KMS-11 (cell line): ENCODE results near the gene CHID1.

Experiments used
- H2AFZ ChIP-seq: fragments of 200-600 bp; sonication (generic); 2 replicates; pipeline ENCODE4 v1.6.1; 2016; ENCODE audit warnings: antibody characterized with exemption, mixed run types, low read depth
- H3K27ac ChIP-seq: fragments of 200-600 bp; sonication (generic); 2 replicates; pipeline ENCODE4 v1.6.1; 2016; ENCODE audit warnings: mild to moderate bottlenecking, mixed run types
- H3K27me3 ChIP-seq: fragments of 200-600 bp; sonication (generic); 2 replicates; pipeline ENCODE4 v1.6.1; 2017; ENCODE audit warnings: mild to moderate bottlenecking, low read depth, mixed run types, moderate library complexity; ENCODE audit not compliant: insufficient read depth
- H3K36me3 ChIP-seq: fragments of 200-600 bp; sonication (generic); 2 replicates; pipeline ENCODE4 v1.6.1; 2017; ENCODE audit warnings: mild to moderate bottlenecking, mixed run types; ENCODE audit not compliant: insufficient read depth
- H3K4me1 ChIP-seq: fragments of 200-600 bp; sonication (generic); 2 replicates; pipeline ENCODE4 v1.6.1; 2016; ENCODE audit warnings: mild to moderate bottlenecking, low read depth, mixed run types; ENCODE audit not compliant: poor library complexity, severe bottlenecking
- H3K4me2 ChIP-seq: fragments of 200-600 bp; sonication (generic); 2 replicates; pipeline ENCODE4 v1.7.0; 2016; ENCODE audit warnings: mild to moderate bottlenecking, mixed run types
- H3K4me3 ChIP-seq: fragments of 200-600 bp; sonication (generic); IDR thresholded peaks from 2 replicates; pipeline ENCODE4 v1.6.1; 2017; ENCODE audit warnings: low read depth, low read length, mixed read lengths; ENCODE audit not compliant: insufficient read depth
- H3K79me2 ChIP-seq: fragments of 200-600 bp; sonication (generic); 2 replicates; pipeline ENCODE4 v1.6.1; 2016; ENCODE audit warnings: low read depth, mixed run types; ENCODE audit not compliant: insufficient read depth
- H3K9ac ChIP-seq: fragments of 200-600 bp; sonication (generic); 2 replicates; pipeline ENCODE4 v1.6.1; 2016; ENCODE audit warnings: mild to moderate bottlenecking, mixed run types
- H4K20me1 ChIP-seq: fragments of 200-600 bp; sonication (generic); 2 replicates; pipeline ENCODE4 v1.6.1; 2016; ENCODE audit warnings: mild to moderate bottlenecking, mixed run types; ENCODE audit not compliant: insufficient read depth
- TF ChIP-seq, protein P1 (sequence below): fragments of 200-600 bp; sonication (generic); conservative IDR thresholded peaks from 2 replicates; pipeline ENCODE4 v1.6.1; 2017; ENCODE audit warnings: low read depth, mild to moderate bottlenecking, antibody characterized with exemption, low read length, moderate library complexity, mixed read lengths

The CHID1 gene

GRCh38 chr11:836700-837099 is 73.9 kb downstream of the CHID1 start:
- Histone ChIP-seq H3K9ac (no peak overlapping the region), H2AFZ (no peak overlapping the region), H3K27me3 (peaks cover 5% of the 10 kb centered on the region; the same call in 1 of the 2 replicates), H3K4me3 (no peak overlapping the region), H3K36me3 (no peaks in the 10 kb centered on the region), H3K79me2 (peaks cover 11% of the 10 kb centered on the region), H3K4me1 (peaks cover 21% of the 10 kb centered on the region), H4K20me1 (0 out of 2 replicates have a peak, but pooled peaks cover 6% of the 10 kb centered on the region), H3K4me2 (no peak overlapping the region), H3K27ac (no peak overlapping the region)
- TF ChIP-seq, protein P1, sequence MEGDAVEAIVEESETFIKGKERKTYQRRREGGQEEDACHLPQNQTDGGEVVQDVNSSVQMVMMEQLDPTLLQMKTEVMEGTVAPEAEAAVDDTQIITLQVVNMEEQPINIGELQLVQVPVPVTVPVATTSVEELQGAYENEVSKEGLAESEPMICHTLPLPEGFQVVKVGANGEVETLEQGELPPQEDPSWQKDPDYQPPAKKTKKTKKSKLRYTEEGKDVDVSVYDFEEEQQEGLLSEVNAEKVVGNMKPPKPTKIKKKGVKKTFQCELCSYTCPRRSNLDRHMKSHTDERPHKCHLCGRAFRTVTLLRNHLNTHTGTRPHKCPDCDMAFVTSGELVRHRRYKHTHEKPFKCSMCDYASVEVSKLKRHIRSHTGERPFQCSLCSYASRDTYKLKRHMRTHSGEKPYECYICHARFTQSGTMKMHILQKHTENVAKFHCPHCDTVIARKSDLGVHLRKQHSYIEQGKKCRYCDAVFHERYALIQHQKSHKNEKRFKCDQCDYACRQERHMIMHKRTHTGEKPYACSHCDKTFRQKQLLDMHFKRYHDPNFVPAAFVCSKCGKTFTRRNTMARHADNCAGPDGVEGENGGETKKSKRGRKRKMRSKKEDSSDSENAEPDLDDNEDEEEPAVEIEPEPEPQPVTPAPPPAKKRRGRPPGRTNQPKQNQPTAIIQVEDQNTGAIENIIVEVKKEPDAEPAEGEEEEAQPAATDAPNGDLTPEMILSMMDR: no peak

DNA sequence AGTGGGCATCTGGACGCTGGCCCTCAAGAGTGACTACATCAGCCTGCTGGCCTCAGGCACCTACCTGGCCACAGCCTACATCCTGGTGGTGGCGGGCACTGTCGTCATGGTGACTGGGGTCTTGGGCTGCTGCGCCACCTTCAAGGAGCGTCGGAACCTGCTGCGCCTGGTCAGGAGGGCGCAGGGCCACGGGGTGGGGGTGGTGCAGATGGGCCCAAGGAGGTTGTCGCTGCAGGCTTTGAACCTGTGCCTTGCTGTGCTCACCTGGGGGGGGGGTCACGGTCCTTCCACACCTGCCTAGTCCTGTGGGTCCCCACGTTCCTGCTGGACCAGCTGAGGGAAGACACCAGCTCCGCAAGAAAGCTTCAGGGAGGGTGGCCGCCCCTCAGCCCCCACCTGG is 74.3 kb downstream of the CHID1 start:
- Histone ChIP-seq H3K36me3 (no peaks in the 10 kb centered on the region), H3K4me2 (no peak overlapping the region), H3K9ac (no peak overlapping the region), H3K27ac (no peak overlapping the region), H3K27me3 (peaks cover 10% of the 10 kb centered on the region; the same call in 1 of the 2 replicates), H3K4me3 (no peak overlapping the region), H4K20me1 (0 out of 2 replicates have a peak, but pooled peaks cover 4% of the 10 kb centered on the region), H3K4me1 (peaks cover 23% of the 10 kb centered on the region), H2AFZ (no peak overlapping the region), H3K79me2 (peaks cover 6% of the 10 kb centered on the region)
- TF ChIP-seq, protein P1: no peak

GRCh38 chr11:834371-835316 is 76.0 kb downstream of the CHID1 start:
- H3K36me3 ChIP-seq: no peaks in the 10 kb centered on the region
- no peaks in the 10 kb centered on the region for H4K20me1 ChIP-seq
- TF ChIP-seq, protein P1: no peak
- no peak overlapping the region for H3K27ac ChIP-seq
- no peak overlapping the region for H2AFZ ChIP-seq
- H3K4me3 ChIP-seq: no peak overlapping the region
- peaks cover 31% of the 10 kb centered on the region for H3K4me1 ChIP-seq
- peaks cover 20% of the 10 kb centered on the region for H3K27me3 ChIP-seq
- H3K79me2 ChIP-seq: no peaks in the 10 kb centered on the region
- no peak overlapping the region for H3K9ac ChIP-seq
- no peak overlapping the region for H3K4me2 ChIP-seq

- Histone ChIP-seq H3K9ac (no peak overlapping the region), H3K27ac (no peak overlapping the region), H3K4me1 (peaks cover 38% of the 10 kb centered on the region), H3K79me2 (no peaks in the 10 kb centered on the region), H3K36me3 (no peaks in the 10 kb centered on the region), H3K4me3 (no peak overlapping the region), H3K4me2 (peak overlapping the region; percentile 68), H3K27me3 (peaks cover 28% of the 10 kb centered on the region), H4K20me1 (no peaks in the 10 kb centered on the region), H2AFZ (no peak overlapping the region)
- TF ChIP-seq, protein P1: no peak
Measured at GRCh38 chr11:833849-834311, 76.7 kb downstream of the CHID1 start.
